BLaER1 treated with 17β-estradiol and CSF1 and Interleukin-3, amounts not matched to agents 10 nM and 100 nM (cell line): ENCODE data around the gene GPD1L.

Experiments used
- H3K27ac ChIP-seq, 11 experiments: shearing (Covaris generic); formaldehyde crosslinking; 2 replicates each; pipeline ENCODE4 v1.8.1; 2022
- H3K27me3 ChIP-seq, 11 experiments: shearing (Covaris generic); formaldehyde crosslinking; 2 replicates each; pipeline ENCODE4 v1.8.1; 2022
- H3K36me3 ChIP-seq, 11 experiments: shearing (Covaris generic); formaldehyde crosslinking; 2 replicates each; pipeline ENCODE4 v1.8.1; 2022
- H3K4me1 ChIP-seq, 10 experiments: shearing (Covaris generic); formaldehyde crosslinking; 2 replicates each; pipeline ENCODE4 v1.8.1; 2022
- H3K4me2 ChIP-seq, 11 experiments: shearing (Covaris generic); formaldehyde crosslinking; 2 replicates each; pipeline ENCODE4 v1.8.1; 2022
- H3K4me3 ChIP-seq, 10 experiments: shearing (Covaris generic); formaldehyde crosslinking; 2 replicates each; pipeline ENCODE4 v1.8.1; 2022
- H3K9ac ChIP-seq, 11 experiments: shearing (Covaris generic); formaldehyde crosslinking; 2 replicates each; pipeline ENCODE4 v1.8.1; 2022
- H3K9me3 ChIP-seq, 11 experiments: shearing (Covaris generic); formaldehyde crosslinking; replicated peaks in 1 of 11; 2 replicates each; pipeline ENCODE4 v1.8.1; 2022
- H4K20me1 ChIP-seq, 11 experiments: shearing (Covaris generic); formaldehyde crosslinking; 2 replicates each; pipeline ENCODE4 v1.8.1; 2022
- Cebpa-rat ChIP-seq, 11 experiments: shearing (Covaris generic); IDR thresholded peaks; 2 replicates each; pipeline ENCODE4 v1.8.1; 2022

GPD1L gene

DNA sequence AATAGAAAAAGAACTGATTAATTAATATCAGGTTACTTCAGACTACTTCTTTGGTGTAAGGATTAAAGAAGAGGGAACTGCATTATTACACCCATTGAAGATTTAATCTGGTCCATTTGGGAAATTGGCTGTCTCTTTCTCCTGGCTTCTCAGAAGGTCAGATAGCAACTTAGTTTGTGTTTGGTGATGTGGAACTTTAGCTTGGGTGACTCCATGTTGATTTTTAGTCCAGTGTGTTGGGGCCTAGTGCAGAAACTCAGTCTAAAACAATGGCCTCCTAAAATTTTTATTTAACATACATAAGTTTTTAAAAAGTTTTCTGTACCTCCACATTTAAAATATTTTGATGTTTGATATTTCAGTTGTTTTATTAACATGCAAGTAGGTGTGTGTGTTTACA, 27.6 kb upstream of the GPD1L start:
- Histone ChIP-seq H3K27me3 (no peaks in the 10 kb centered on the region), H3K9me3 (peaks cover 0 to 10% (median 0%) of the 10 kb centered on the region in 11 experiments; a peak in 5 of 22 replicates), H4K20me1 (no peaks in the 10 kb centered on the region), H3K27ac (no peak overlapping the region), H3K4me2 (no peak overlapping the region), H3K9ac (no peak overlapping the region), H3K36me3 (no peaks in the 10 kb centered on the region; a peak in 1 of 22 replicates), H3K4me1 (0 out of 20 replicates have a peak, but pooled peaks cover 0 to 3% (median 0%) of the 10 kb centered on the region in 10 experiments), H3K4me3 (no peak overlapping the region)
- no peak for TF ChIP-seq Cebpa-rat (IDR thresholded peaks at IDR 0.05)

DNA sequence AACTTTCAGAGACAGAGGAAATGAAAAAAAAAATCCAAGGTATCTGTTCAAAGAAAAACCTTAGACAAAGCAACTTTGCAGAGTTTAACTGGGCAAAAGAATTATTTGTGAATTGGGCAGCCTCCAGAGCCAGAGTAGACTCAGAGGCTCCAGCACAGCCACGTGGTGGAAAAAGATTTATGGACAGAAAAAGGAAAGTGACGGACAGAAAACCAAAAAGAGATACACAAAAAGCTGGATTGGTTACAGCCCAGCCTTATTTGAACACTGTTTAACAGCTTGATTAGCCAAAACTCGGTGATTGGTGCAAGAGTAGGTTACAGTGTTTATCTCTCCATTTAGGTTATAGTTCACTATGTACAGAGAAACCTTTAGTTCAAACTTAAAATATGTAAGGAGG, 23.7 kb upstream of the GPD1L start:
- H3K4me1 ChIP-seq: no peaks in the 10 kb centered on the region
- no peak overlapping the region for H3K4me3 ChIP-seq
- H3K27ac ChIP-seq: no peak overlapping the region
- H3K4me2 ChIP-seq: no peak overlapping the region
- H3K36me3 ChIP-seq: no peaks in the 10 kb centered on the region; a peak in 1 of 22 replicates
- no peak for TF ChIP-seq Cebpa-rat (IDR thresholded peaks at IDR 0.05)
- no peaks in the 10 kb centered on the region for H4K20me1 ChIP-seq
- H3K9ac ChIP-seq: no peak overlapping the region
- no peaks in the 10 kb centered on the region for H3K27me3 ChIP-seq
- H3K9me3 ChIP-seq: peaks cover 14 to 35% (median 23%) of the 10 kb centered on the region in 11 experiments; a peak in 21 of 22 replicates

DNA sequence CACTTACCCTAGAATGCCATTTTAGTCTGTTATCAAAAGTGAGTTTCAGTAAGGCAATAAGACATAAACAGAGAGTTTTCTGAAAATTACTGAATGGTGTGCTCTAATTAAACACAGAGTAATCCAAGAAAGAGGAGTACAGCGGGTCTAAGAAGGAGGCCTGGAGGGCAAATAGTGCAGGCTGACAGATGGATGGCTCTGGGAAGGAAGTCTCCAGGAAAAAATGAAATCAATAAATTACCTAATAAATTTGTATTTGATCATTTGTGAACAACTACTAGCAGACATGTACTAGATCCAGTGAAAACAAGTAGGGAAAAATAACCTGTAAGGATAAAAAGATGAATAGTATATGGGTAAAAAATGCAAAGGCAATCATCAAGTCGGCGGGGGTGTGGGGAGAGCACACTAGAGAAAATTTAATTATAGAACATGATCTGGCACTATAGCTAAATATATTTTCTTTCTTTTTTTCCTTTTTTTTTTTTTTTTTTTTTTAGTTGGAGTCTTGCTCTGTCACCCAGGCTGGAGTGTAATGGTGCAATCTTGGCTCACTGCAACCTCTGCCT, 22.6 kb upstream of the GPD1L start:
- no peak overlapping the region for H3K27ac ChIP-seq
- H4K20me1 ChIP-seq: no peaks in the 10 kb centered on the region
- no peak overlapping the region for H3K4me3 ChIP-seq
- H3K9me3 ChIP-seq: peaks cover 19 to 40% (median 30%) of the 10 kb centered on the region in 11 experiments
- no peak overlapping the region for H3K9ac ChIP-seq
- no peak overlapping the region for H3K4me2 ChIP-seq
- no peaks in the 10 kb centered on the region for H3K4me1 ChIP-seq
- H3K27me3 ChIP-seq: no peaks in the 10 kb centered on the region
- no peaks in the 10 kb centered on the region; a peak in 1 of 22 replicates for H3K36me3 ChIP-seq
- no peak for TF ChIP-seq Cebpa-rat (IDR thresholded peaks at IDR 0.05)

DNA sequence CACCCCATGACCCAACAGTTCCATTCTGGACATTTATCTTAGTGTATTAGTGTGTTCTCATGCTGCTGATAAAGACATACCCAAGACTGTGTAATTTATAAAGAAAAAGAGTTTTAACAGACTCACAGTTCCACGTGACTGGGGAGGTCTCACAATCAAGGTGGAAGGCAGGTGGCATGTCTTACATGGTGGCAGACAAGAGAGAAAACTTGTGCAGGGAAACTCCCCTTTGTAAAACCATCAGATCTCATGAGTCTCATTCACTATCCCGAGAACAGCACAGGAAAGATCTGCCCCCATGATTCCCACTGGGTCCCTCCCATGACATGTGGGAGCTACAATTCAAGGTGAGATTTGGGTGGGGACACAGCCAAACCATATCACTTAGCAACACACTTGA, 21.6 kb upstream of the GPD1L start:
- no peak for TF ChIP-seq Cebpa-rat (IDR thresholded peaks at IDR 0.05)

DNA sequence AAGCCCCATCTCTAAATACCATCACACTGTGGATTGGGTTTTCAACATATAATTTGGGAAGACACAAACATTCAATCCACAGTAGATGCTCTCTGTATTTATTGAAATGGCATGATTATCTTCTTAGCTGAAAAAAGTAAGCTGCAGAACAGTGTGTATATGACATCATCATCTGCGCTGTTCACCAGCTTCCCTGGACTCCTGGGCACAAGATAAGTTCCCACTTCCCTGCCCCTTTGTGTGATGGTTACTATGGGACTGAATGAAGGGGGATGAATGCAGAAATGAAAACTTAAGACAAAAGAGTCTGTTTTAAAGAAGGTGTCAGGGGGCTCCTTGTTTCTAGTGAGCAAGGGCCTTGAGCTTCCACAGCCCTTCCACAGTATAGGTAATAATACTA, 20.0 kb upstream of the GPD1L start:
- H3K4me1 ChIP-seq: peaks cover 3 to 5% (median 4%) of the 10 kb centered on the region in 10 experiments; a peak in 14 of 20 replicates
- H4K20me1 ChIP-seq: no peaks in the 10 kb centered on the region
- H3K27me3 ChIP-seq: no peaks in the 10 kb centered on the region
- no peak overlapping the region for H3K4me2 ChIP-seq
- TF ChIP-seq Cebpa-rat (IDR thresholded peaks at IDR 0.05): no peak
- no peak overlapping the region for H3K9ac ChIP-seq
- H3K4me3 ChIP-seq: no peak overlapping the region
- no peak overlapping the region for H3K27ac ChIP-seq
- H3K9me3 ChIP-seq: peaks cover 29 to 49% (median 40%) of the 10 kb centered on the region in 11 experiments
- H3K36me3 ChIP-seq: no peaks in the 10 kb centered on the region

More for the DNA sequence above, 21.6 kb upstream of the GPD1L start:
- H3K36me3 ChIP-seq: no peaks in the 10 kb centered on the region; a peak in 1 of 22 replicates
- no peak overlapping the region for H3K9ac ChIP-seq
- no peak overlapping the region for H3K4me3 ChIP-seq
- no peaks in the 10 kb centered on the region for H3K27me3 ChIP-seq
- no peak overlapping the region for H3K27ac ChIP-seq
- no peaks in the 10 kb centered on the region for H4K20me1 ChIP-seq
- H3K4me2 ChIP-seq: no peak overlapping the region
- H3K9me3 ChIP-seq: peaks cover 30 to 47% (median 38%) of the 10 kb centered on the region in 11 experiments
- H3K4me1 ChIP-seq: no peaks in the 10 kb centered on the region

DNA sequence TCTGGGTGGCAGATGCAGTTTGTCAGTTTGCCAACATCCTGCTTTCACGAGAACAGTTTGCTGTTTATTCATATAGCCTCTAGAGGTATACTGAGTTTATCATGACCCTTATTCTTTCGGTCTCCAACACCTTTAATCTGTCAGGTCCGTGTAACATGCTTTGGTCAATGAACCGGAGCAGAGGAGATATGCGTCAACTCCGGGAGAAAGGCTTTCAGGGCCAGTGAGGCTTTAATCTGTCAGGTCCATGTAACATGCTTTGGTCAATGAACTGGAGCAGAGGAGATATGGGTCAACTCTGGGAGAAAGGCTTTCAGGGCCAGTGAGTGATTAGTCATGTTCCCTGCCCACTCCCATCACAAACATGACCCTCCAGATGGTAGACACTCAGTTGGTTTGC, 16.9 kb upstream of the GPD1L start:
- Histone ChIP-seq H3K9me3 (peaks cover 29 to 49% (median 38%) of the 10 kb centered on the region in 11 experiments), H3K9ac (no peak overlapping the region), H3K36me3 (no peaks in the 10 kb centered on the region), H3K4me3 (no peak overlapping the region), H3K27ac (no peak overlapping the region), H3K4me1 (peaks cover 5 to 11% (median 8%) of the 10 kb centered on the region in 10 experiments; a peak in 14 of 20 replicates), H3K27me3 (no peaks in the 10 kb centered on the region), H3K4me2 (no peak overlapping the region), H4K20me1 (no peaks in the 10 kb centered on the region)
- no peak for TF ChIP-seq Cebpa-rat (IDR thresholded peaks at IDR 0.05)

DNA sequence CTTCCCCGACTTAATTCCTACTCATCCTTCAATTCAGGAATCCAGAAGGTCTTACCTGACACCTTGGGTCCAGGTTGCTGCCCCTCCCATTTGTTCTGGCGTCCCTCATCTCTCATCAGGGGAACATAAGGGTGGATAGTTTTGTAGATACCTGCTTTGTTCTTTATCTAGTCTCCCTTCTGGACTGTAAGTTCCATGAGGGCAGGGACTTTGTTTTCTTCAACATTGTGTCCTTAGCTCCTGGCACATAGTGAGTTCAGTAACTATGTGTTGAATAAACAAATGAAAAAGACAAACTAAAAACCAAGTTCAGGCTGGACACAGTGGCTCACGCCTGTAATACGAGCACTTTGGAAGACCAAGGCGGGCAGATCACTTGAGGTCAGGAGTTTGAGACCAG, 13.2 kb upstream of the GPD1L start:
- peaks cover 15 to 26% (median 18%) of the 10 kb centered on the region in 11 experiments; a peak in 21 of 22 replicates for H3K9me3 ChIP-seq
- no peak overlapping the region for H3K4me3 ChIP-seq
- no peak for TF ChIP-seq Cebpa-rat (IDR thresholded peaks at IDR 0.05)
- no peaks in the 10 kb centered on the region for H4K20me1 ChIP-seq
- H3K36me3 ChIP-seq: no peaks in the 10 kb centered on the region
- H3K27me3 ChIP-seq: no peaks in the 10 kb centered on the region
- no peak overlapping the region for H3K27ac ChIP-seq
- no peak overlapping the region for H3K9ac ChIP-seq
- peaks cover 5 to 11% (median 8%) of the 10 kb centered on the region in 10 experiments; a peak in 14 of 20 replicates for H3K4me1 ChIP-seq
- H3K4me2 ChIP-seq: no peak overlapping the region

DNA sequence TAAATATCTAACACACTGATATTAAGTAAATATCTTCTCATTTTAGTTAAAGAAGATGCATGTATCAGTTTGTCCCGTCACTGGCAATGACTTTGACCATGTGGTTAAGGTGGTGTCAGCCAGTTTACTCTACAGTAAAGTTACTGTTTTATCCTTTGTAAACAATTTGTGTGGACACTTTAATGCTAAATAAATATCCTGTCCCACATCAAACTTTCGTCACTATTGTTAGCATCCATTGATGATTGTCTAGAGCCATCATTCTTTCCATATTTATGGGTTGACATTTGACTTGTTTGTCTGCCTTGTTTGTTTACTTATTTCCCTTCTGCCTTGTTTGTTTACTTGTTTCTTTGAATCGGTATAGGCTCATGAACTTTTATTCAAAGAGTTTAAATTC, 11.0 kb upstream of the GPD1L start:
- H3K9me3 ChIP-seq: peaks cover 3 to 19% (median 5%) of the 10 kb centered on the region in 11 experiments
- H3K36me3 ChIP-seq: no peaks in the 10 kb centered on the region
- no peak overlapping the region for H3K4me3 ChIP-seq
- no peak overlapping the region for H3K4me2 ChIP-seq
- H4K20me1 ChIP-seq: no peaks in the 10 kb centered on the region
- H3K27me3 ChIP-seq: no peaks in the 10 kb centered on the region
- no peak for TF ChIP-seq Cebpa-rat (IDR thresholded peaks at IDR 0.05)
- no peak overlapping the region for H3K27ac ChIP-seq
- peaks cover 5 to 11% (median 8%) of the 10 kb centered on the region in 10 experiments; a peak in 14 of 20 replicates for H3K4me1 ChIP-seq
- no peak overlapping the region for H3K9ac ChIP-seq

DNA sequence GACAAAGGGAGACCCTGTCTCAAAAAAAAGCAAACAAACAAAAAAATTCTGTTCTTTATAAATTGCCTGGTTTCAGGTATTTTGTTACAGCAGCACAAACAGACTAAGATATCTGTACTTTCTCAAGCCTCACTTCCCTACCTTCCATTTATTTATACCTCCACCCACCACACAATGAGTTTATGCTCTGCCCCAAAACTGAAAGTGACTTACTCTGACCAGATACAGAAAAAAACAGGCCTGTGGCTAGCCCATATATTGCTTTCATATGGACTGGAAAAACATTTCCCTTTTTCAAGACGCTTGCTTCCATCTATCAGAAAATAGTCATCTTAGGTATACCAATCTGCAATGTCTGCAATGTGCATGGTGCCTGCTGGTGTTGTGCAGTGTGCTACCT, 8.7 kb upstream of the GPD1L start:
- no peak overlapping the region for H3K9ac ChIP-seq
- H3K27ac ChIP-seq: no peak overlapping the region
- H3K4me1 ChIP-seq: no peaks in the 10 kb centered on the region
- no peaks in the 10 kb centered on the region for H3K36me3 ChIP-seq
- TF ChIP-seq Cebpa-rat (IDR thresholded peaks at IDR 0.05): no peak
- H3K4me3 ChIP-seq: no peak overlapping the region
- H3K27me3 ChIP-seq: no peaks in the 10 kb centered on the region
- H3K4me2 ChIP-seq: no peak overlapping the region
- H3K9me3 ChIP-seq: peaks cover 27 to 42% (median 28%) of the 10 kb centered on the region in 11 experiments
- no peaks in the 10 kb centered on the region for H4K20me1 ChIP-seq

DNA sequence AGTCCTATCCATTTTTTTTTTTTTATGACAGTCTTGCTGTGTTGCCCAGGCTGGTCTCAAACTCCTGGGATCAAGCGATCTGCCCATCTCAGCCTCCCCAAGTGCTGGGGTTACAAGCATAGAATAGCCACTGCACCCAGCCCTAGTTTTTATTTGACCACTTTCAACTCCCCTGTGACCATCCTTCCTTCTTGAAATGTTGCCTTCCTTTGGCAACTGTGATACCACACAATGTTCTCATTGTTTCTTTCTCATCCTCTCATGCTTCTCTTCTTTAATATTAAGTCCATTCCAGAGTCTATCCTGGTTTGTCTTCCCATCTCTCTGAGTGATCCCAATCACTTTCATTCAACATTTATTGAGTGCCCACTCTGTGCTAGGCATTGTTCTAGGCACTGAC, 7.9 kb upstream of the GPD1L start:
- H3K27ac ChIP-seq: no peak overlapping the region
- H3K4me1 ChIP-seq: no peaks in the 10 kb centered on the region
- H3K9me3 ChIP-seq: peaks cover 34 to 50% (median 36%) of the 10 kb centered on the region in 11 experiments
- H3K36me3 ChIP-seq: no peaks in the 10 kb centered on the region
- TF ChIP-seq Cebpa-rat (IDR thresholded peaks at IDR 0.05): no peak
- H3K4me2 ChIP-seq: no peak overlapping the region
- H3K4me3 ChIP-seq: no peak overlapping the region
- H3K27me3 ChIP-seq: no peaks in the 10 kb centered on the region
- H4K20me1 ChIP-seq: no peaks in the 10 kb centered on the region
- no peak overlapping the region for H3K9ac ChIP-seq
